HG03469 (cell line): ENCODE measurements around the gene SNAPC2.
"Not testable (repeated sequence)": the region's sequence is repeated elsewhere in the genome, so short reads cannot be mapped to it uniquely, and the experiment has no call there.

Experiments
- ATAC-seq: cut with Tn5 transposase; IDR thresholded peaks from one replicate; pipeline ENCODE4 v1.9.1; 2021; ENCODE audit warnings: mild to moderate bottlenecking, moderate library complexity, moderate number of reproducible peaks; ENCODE audit not compliant: unreplicated experiment

The SNAPC2 gene

DNA sequence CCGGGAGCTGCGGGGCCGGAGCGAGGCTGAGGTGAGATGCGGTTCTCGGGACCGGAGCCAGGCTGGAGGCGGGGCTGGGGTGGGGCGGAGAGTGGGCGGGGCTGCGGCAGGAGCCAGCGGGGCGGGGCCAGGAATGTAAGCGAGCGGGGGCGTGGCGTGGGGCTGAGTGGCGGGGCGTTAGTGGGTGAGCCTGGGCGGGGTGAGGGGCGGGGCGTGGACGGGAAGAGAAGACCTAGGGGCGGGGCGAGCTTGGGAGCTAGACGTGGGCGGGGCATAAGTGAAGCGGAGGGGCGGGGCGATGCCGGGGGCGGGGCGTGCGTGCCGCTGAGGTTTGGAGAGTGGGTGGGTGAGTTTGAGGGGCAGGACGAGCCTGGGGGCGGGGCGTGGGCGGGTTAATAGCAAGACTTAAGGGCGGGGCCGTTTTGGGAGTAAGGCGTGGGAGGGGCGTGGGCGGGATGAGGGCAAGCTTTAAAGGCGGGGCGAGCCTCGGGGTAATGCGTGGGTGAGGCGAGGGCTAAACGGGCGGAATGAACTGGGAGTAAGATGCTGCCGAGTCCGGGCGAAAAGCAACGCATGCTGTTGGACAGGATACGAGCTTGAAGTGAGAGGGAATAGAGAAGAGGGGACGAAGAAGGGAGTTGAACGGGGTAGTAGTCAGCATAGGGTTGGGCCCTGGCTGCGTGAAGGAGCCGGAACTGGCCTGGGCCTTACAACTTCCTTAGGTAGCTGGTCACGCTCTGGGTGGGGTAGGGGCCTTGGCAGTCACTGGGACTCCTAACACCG lies 572 bp downstream of the SNAPC2 start:
- peak; percentile 24 for ATAC-seq

DNA sequence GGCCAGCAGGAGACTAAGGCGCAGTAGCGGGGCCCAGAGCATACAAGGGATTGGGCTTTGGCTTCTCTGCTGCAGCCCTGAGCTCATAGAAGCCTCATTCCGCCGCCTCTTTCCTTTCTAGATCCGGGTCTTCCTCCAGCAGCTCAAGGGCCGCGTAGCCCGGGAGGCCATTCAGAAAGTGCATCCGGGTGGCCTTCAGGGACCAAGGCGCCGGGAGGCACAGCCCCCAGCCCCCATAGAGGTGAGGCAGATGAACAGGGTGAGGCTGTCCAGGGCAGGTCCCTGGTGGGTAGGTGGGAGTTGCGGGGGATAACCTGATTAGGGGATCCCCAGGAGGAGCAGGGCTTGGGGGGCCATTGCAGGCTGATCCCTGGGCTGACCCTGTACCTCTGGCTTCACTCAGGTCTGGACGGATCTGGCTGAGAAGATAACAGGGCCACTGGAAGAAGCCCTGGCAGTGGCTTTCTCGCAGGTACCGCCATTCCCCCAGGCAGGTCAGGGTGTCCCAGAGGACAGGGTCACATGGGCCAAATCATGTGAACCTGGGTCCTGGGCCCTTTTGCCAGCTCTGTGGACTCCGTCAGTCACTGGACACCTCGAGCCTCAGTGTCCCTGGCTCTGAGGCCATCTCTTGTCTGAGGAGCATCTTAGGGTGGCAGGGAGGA lies 1.3 kb downstream of the SNAPC2 start:
- no peak for ATAC-seq

DNA sequence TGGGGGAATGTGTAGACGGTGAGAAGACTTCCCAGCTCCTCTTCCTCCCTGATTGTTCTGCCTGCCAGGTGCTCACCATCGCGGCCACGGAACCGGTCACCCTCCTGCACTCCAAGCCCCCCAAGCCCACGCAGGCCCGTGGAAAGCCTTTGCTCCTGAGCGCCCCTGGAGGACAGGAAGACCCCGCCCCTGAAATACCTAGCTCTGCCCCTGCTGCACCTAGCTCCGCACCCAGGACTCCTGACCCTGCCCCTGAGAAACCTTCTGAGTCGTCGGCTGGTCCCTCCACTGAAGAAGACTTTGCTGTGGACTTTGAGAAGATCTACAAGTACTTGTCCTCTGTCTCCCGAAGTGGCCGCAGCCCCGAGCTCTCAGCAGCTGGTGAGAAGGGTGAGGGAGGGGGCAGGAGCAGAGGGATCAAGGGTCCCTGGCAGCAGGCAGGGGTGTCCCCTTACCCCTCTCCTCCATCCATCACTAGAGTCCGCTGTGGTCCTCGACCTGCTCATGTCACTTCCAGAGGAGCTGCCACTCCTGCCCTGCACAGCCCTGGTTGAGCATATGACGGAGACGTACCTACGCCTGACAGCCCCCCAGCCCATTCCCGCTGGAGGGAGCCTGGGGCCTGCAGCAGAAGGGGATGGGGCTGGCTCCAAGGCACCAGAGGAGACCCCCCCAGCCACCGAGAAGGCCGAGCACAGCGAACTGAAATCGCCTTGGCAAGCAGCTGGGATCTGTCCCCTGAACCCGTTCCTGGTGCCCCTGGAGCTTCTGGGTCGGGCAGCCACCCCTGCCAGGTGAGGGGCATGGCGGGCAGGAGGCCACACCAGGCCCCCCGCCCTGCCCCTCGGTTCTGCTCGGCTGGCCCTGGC lies 2.1 kb downstream of the SNAPC2 start:
- no peak for ATAC-seq

DNA sequence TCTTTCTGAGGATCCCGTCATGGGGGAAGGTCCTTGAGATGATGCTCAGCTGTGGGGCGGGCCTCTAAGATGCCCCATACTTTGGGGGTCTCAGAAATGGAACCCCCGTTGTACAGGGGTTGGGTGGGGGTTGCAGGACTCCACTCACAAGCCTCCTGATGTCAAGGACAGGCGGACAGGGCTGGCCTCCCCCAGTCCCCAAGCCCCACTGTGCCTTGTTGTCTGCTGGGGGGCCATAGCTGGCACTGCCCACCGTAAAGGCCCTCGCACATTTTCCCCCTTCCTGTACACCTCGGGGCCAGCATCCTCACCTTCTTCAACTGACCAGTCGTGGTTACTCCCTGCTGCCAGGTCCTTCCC lies 2.7 kb downstream of the SNAPC2 start:
- ATAC-seq, result no peak

DNA sequence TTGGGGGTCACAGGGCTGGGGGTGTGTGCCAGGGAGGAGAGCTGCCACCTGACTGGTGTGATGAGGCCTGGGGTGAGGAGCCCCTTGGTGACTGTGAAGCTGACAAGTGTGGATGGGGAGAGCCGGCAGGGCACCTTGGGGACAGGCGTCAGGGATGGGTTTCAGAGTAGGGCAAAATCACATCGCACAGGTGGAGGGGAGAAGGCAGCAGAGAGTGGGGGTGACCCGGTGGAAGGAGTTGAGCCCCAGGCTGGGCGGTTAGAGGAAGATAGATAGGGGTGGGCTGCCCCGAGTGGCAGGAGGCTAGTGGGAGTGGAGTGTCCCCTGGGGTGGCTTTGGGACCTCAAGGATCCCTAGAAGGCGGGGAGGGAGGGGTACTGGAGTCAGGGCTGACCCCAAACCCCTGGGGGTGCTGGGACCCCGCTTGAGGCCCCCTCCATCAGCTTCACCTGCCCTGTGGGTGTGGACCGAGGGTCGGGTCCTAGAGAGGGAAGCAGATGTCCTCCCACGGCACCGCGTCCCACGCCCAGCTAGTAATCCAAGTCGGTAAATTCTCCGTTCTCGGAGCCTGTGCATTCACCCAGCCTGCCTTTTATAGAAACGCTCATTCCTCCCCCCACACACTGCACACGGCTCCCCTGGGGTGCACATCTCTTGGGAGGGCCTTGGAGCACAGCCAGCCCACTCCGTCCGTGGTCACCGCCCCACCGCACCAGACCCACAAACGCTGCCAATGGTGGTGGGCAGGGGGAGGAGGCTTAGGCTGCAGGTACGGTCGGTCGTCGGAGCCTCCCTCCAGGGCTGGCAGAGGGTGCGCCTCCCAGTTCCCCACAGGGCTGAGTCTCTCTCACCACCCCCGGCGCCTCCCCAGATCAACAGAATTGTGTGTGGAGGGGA lies 3.4 kb downstream of the SNAPC2 start:
- no peak for ATAC-seq

DNA sequence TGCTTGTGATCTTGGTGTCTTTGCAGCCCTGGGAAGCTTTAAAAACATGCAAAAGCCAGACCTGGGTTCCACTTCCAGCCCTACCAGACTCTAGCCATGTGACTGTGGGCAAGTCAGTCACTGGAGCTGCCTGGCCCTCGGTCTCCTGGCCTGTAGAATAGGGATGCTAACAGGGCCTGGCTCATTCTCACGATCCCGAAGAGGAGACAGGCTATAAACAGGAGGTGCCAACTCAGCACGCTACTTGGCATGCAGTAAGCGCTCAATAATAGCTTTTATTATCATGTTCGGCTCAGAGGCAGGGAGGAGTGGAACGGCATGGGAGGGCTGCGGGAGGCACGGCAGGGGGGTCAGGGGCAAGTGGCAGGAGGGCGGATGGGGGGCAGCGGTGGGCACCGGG lies 4.1 kb downstream of the SNAPC2 start:
- no peak for ATAC-seq

DNA sequence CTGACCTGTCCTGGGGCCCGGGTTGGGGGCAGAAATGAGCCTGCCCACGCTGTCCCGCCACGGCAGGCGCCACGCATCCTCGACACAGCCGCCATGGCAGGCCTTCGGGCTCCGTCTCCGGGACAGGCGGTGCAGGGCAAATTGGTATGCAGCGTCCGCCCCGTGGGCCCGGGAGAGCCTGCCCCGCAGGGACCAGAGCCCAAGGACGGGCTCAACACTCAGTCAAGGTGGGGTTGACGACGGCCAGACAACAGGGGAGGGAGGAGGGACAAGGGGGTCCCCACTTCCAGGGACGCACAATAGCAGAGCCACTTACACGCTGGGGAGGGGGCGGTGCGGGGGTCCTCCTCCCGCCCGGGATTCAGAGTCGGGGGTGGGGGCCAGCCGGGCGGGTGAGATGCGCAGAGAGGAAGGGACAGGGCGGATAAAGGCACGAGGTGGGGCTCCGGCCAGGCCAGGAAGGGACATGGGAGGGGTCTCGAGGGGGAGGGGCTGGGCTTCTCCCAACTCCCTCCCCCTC lies 4.6 kb downstream of the SNAPC2 start:
- no peak for ATAC-seq

DNA sequence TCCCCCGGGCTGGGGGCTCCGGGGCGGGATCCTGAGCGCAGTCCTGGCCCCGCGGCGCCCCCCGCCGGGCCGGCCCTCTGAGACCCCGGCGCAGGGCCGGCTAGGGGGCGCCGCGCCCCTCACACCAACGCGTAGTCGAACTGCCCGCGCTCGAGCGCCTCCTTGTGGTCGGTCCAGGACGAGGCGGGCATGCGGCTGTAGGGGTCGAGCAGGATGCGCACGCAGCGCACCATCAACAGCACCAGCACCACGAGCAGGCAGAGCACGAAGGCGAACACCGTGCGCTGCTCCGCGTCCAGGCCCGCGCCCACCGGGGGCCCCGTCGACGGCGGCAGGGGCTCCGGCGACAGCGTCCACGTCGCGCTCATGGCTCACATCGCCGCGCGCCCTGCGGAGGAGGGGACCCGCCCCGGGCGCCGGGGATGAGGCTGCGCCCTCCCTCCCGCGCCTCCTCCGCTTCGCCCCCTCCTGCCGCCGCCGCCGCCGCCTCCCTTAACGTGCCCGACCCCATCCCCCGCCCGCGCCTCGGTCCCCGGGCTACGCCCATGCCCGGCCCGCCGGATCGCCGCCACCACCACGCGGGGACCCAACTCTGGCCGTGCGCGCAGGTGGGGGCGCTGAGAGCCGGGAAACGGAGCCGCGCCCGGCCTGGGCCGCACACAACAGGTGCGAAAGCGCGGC lies 5.2 kb downstream of the SNAPC2 start:
- ATAC-seq, result no peak

DNA sequence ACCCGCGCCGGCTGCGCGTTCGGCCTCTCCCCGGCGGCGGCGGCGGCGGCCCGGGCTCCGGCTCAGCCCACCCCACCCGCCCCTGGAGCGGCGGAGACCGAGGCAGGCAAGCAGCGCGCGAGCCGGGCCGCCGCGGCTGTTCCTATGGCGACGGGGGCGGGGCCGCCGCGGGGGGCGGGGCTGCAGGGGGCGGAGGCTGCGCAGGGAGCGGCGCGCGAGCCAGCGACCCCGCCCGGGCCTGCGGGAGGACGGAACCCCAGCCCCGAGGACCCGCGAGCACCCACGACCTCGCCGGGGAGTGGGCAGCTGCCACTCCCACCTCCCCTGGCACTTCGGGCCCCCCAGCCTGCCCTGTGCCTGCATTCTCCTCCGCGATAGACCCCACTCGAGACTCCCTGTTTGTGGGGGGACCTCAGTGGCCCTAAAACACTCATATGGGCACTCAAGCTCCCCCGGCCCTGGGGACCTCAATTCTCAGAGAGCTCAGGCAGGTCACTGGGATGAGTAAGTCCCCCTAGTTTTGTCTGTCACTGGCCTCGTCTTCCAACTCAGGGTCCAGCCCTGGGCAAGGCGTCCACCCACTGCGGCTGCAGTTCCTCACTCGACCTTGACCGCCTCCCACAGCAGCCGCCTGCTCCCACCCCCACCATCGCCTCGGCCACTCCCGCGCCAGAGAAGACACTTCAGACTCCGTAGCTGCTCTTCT lies 6.0 kb downstream of the SNAPC2 start, which contains the start of gene CTXN1:
Gene CTXN1, minus strand, starts transcription at position 115 of the 706 bp plus-strand sequence. CDS start 597 bp downstream, outside the sequence.
- ATAC-seq, result no peak

DNA sequence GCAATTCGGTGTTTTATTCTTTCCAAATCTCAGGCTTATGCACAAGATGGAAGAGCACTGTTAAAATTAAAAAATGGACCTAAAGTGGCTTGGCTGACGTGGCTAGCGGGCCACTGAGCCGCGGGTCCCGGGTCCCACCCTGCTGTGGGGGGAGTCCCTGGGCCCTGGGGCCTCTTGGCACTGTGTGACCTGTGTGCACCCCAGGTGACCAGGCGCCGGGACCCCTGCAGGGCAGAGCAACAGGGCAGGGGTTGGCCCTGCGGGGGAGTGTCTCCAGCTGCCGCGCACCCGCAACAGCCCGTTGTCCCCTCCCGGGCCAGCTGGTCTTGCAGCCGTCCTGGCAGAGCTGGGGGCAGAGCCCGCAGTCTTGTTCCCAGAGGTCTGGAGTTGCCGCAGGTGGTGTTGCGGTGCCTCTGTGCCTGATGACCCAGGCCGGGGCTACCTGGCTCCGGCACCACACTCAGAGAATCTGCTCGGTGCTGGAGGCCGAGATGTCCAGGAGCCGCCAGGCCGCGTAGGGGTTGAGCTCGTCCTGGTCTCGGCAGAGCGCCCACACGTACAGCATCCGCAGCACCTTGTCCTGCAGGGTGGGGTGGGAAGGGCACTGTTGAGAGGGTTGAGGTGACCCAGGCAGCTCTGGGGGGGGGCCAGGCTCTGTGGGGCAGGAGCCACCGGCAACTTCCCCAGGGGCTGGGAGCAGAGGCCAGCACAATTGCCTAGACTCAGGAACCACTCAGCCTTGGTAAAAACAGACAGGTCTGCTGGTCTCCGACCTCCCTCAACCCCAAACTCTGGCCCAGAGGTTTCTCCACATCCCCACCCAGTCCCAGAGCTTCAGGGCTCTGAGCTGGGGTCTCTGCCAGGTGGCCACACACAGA lies 6.8 kb downstream of the SNAPC2 start:
- no peak for ATAC-seq

DNA sequence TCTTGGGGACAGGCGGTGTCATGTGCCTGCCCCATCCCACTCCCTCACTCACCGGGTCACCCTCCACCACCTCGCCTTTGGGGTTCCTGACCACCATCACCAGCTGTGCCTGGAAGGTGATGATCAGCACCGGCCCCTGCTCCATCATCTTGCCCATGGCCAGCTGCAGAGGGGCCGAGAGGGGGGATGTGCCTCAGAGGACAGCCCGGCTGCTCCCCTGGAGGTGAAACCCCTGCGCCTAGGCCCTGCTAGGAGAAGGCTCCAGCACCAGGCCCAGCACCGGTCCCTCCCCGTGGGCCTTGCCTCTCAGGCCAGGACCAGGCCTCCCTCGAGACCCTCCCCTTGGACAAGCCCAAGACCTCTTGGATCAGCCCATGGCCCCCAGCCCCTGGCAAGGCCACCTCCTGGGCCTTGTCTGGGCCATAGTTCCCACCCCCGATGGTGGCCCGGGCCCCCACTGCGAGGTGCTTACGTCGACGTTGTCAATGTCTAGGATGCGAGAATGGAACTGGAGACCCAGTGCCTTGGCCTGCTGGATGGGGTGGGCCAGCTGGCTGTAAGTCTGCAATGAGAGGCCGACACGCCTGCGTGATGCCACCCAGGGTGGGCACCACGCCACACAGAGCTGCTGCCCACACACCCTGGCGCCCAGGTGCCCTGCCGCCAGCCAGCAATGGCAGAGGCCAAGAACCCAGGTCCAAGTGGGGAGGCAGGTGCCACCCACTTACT lies 7.6 kb downstream of the SNAPC2 start:
- ATAC-seq, result no peak

DNA sequence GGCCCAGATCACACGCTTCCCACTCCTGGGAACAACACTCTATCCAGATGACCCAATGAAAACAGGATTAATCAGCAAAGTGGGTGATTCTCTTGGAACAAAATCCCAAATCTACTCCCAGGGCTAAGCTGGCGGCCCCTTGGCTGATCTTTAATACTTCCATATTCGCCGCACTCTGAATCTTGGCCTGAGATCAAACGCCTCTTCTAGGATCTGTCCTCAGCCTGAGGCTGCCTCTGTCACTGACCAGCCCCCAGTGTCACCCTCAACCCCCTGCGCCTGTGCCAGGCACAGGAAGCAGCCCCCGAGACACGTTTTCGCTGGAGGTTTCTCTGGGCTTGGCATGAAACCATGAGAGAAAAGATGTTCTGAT lies 8.2 kb downstream of the SNAPC2 start:
- ATAC-seq, result no peak

DNA sequence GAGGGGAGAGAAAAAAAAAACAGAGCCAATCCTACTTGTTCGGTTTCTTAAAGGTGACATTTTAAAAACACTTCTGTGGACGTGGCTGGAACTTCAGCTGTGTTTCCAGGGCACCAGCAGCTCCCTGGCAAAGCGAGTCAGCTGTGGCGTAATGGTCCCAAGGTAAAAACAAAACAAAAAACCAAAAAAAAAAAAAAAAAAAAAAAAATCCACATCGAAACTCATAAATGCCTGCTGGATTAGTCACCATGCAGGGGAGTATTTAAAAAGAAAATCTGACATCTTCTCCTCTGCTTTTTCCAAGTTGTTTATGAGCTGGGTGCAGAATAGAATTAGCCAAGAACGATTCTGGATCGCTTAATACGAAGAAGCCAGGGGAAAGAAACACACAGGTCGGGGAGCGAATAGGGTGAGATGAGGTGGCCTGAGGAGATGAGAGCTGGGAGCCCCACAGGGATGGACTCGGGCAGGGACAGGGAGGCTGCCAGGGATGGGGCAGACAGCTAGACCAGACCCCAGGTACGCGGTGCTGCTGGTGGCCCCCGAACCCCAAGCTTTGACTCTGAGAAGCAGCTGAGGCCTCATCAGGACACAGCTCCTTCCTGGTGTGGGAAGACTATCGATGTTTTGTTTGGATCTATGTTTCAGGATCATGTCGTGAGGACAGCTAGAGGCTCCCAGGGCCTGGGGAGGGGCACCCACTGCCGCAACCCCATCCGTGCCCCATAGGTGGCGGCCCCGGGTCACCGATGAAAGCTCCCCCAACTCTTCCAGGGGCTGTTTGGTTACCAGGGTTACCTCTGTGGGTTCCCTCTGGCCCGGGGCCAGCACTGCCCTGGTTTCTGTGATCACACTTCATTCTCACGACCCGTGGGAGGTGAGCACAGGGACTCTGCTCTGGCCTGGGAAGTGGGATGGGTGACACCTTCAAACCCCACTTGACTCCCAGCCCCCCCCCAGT lies 8.9 kb downstream of the SNAPC2 start:
- ATAC-seq, result no peak

DNA sequence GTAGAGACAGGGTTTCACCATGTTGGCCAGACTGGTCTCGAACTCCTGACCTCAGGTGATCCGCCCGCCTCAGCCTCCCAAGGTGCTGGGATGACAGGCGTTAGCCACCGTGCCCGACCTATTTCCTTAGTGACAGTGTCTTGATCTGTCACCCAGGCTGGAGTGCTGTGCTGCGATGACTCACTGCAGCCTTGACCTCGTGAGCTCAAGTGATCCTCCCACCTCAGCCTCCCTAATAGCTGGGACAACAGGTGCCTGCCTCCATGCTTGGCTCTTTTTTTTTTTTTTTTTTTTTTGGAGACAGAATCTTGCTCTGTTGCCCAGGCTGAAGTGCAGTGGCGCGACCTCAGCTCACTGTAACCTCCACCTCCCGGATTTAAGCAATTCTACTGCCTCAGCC lies 9.9 kb downstream of the SNAPC2 start:
- ATAC-seq, result not testable (repeated sequence)

DNA sequence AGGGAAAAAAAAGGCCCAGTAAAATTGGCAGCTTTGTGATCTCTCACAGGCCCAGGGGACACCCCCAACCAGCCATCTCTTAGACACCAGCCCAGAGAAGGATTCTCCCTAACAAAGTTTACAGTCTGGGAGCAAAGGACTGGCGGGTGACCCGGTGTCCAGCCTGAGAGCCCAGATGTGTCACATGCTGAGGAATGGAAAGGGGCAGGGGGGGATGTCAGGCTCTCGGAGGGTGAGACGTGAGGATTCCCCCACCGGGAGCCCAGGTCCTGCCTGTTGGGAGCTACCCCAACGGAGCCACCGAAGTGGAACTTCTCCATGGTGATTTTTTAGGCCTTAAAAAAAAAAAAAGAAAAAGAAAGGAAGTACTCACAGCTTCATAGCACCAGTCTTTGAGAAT lies 10.6 kb downstream of the SNAPC2 start:
- no peak for ATAC-seq
